ENCODE data around the gene CPT1B.
A peak's percentile ranks its signal among the peaks of the same experiment; 100 is the strongest.

Gene CPT1B

GRCh38 chr22:50585781-50586180 is 7.6 kb upstream of the CPT1B start:
- TF ChIP-seq GATA1 (IDR thresholded peaks at IDR 0.05; ENCODE audit: low read depth, low read length) (no peak), POLR2A (IDR thresholded peaks at IDR 0.05; ENCODE audit: low read length) (no peak)
- no peak for DNase-seq

- TF ChIP-seq POLR2A (IDR thresholded peaks at IDR 0.05; ENCODE audit: low read length) (no peak), GATA1 (IDR thresholded peaks at IDR 0.05; ENCODE audit: low read depth, low read length) (no peak)
- DNase-seq = no peak
Observed at GRCh38 chr22:50585238-50585637, 7.0 kb upstream of the CPT1B start.

GRCh38 chr22:50584106-50585096 is 6.2 kb upstream of the CPT1B start:
- TF ChIP-seq GATA1 (IDR thresholded peaks at IDR 0.05; ENCODE audit: low read depth, low read length) = no peak
- no peak for TF ChIP-seq POLR2A (IDR thresholded peaks at IDR 0.05; ENCODE audit: low read length)
- DNase-seq = no peak

- DNase-seq = no peak
- peak; percentile 5 for TF ChIP-seq POLR2A (IDR thresholded peaks at IDR 0.05; ENCODE audit: low read length)
- TF ChIP-seq GATA1 (IDR thresholded peaks at IDR 0.05; ENCODE audit: low read depth, low read length) = no peak
Observed at GRCh38 chr22:50583294-50583861, 5.2 kb upstream of the CPT1B start.

GRCh38 chr22:50582493-50583293 is 4.5 kb upstream of the CPT1B start, which contains the start of gene CHKB:
CHKB (minus strand) TSS chr22:50582849; CDS start chr22:50582781, 68 bp downstream.
- peak; percentile 97 to 98 for DNase-seq
- TF ChIP-seq GATA1 (IDR thresholded peaks at IDR 0.05; ENCODE audit: low read depth, low read length) = no peak
- TF ChIP-seq POLR2A (IDR thresholded peaks at IDR 0.05; ENCODE audit: low read length) = peak; percentile 80

GRCh38 chr22:50581950-50582492 is 3.8 kb upstream of the CPT1B start:
- TF ChIP-seq POLR2A (IDR thresholded peaks at IDR 0.05; ENCODE audit: low read length) = no peak
- no peak for TF ChIP-seq GATA1 (IDR thresholded peaks at IDR 0.05; ENCODE audit: low read depth, low read length)
- peak in 1 of 2 experiments; percentile 65 for DNase-seq

GRCh38 chr22:50581031-50581949 is 3.1 kb upstream of the CPT1B start:
- no peak for TF ChIP-seq GATA1 (IDR thresholded peaks at IDR 0.05; ENCODE audit: low read depth, low read length)
- no peak for TF ChIP-seq POLR2A (IDR thresholded peaks at IDR 0.05; ENCODE audit: low read length)
- no peak for DNase-seq

- TF ChIP-seq POLR2A (IDR thresholded peaks at IDR 0.05; ENCODE audit: low read length) (no peak), GATA1 (IDR thresholded peaks at IDR 0.05; ENCODE audit: low read depth, low read length) (no peak)
- no peak for DNase-seq
Observed at GRCh38 chr22:50579752-50580151, 1.5 kb upstream of the CPT1B start.

GRCh38 chr22:50578776-50579310 is 616 bp upstream of the CPT1B start:
- TF ChIP-seq POLR2A (IDR thresholded peaks at IDR 0.05; ENCODE audit: low read length) (no peak), GATA1 (IDR thresholded peaks at IDR 0.05; ENCODE audit: low read depth, low read length) (no peak)
- DNase-seq = no peak

DNA sequence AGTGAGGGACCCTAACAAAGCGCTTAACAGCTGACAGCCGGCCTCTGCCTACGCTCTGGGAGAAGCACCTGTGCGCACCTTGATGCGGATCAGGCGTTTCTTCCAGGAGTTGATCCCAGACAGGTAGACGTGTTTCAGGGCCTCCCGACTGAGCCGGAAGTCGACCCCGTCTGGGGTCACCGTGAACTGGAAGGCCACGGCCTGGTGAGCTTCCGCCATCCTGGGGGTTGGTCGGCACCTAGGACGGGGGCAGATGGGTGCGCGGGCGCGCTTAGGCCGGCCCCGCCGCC is 585 bp downstream of the CPT1B start:
- no peak for TF ChIP-seq GATA1 (IDR thresholded peaks at IDR 0.05; ENCODE audit: low read depth, low read length)
- TF ChIP-seq POLR2A (IDR thresholded peaks at IDR 0.05; ENCODE audit: low read length) = no peak
- no peak for DNase-seq

- no peak for TF ChIP-seq POLR2A (IDR thresholded peaks at IDR 0.05; ENCODE audit: low read length)
- no peak for TF ChIP-seq GATA1 (IDR thresholded peaks at IDR 0.05; ENCODE audit: low read depth, low read length)
- DNase-seq = no peak
Observed at GRCh38 chr22:50576806-50577696, 1.2 kb downstream of the CPT1B start.

DNA sequence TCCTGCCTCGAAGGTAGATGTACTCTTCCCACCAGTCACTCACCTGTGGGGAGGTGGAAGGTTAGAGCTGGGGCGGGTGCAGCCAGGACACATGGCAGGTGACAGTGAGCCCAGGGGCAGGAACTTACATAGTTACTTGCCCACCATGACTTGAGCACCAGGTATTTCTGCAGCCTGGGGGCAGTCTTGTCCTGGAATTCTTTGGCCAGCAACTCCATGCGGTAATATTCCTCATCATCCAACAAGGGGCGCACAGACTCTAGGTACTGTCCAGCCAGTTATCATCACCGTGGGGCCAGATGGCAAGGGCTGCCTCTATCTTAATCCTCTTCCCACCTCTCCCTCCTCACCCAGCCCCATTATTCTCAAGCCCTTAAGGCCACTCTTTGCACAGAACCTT is 2.2 kb downstream of the CPT1B start:
- TF ChIP-seq POLR2A (IDR thresholded peaks at IDR 0.05; ENCODE audit: low read length) (no peak), GATA1 (IDR thresholded peaks at IDR 0.05; ENCODE audit: low read depth, low read length) (no peak)
- DNase-seq = peak; percentile 45 to 46
